IPS-20b (cell line): ENCODE measurements around the gene MYO7B.

Source experiments
- H3K27ac ChIP-seq: one replicate; pipeline ENCODE4 v1.5.1; 2013; ENCODE audit warnings: low read length
- H3K27me3 ChIP-seq: 2 replicates; pipeline ENCODE4 v1.6.1; 2013; ENCODE audit warnings: mild to moderate bottlenecking, low read length, inconsistent platforms; ENCODE audit not compliant: insufficient read depth
- H3K36me3 ChIP-seq: 2 replicates; pipeline ENCODE4 v1.6.1; 2013; ENCODE audit warnings: low read depth, mild to moderate bottlenecking, inconsistent platforms, low read length, moderate library complexity; ENCODE audit not compliant: insufficient read depth
- H3K4me1 ChIP-seq: 2 replicates; pipeline ENCODE4 v1.6.1; 2013; ENCODE audit warnings: mild to moderate bottlenecking, control low read depth, inconsistent platforms, low read length, moderate library complexity; ENCODE audit not compliant: insufficient read depth
- H3K4me3 ChIP-seq: 2 replicates; pipeline ENCODE4 v1.5.1; 2013; ENCODE audit warnings: mild to moderate bottlenecking, low read length, inconsistent platforms
- H3K9ac ChIP-seq: 2 replicates; pipeline ENCODE4 v1.6.1; 2013; ENCODE audit warnings: low read depth, mild to moderate bottlenecking, inconsistent platforms, low read length, moderate library complexity
- H3K9me3 ChIP-seq: 2 replicates; pipeline ENCODE4 v1.6.1; 2013; ENCODE audit warnings: mild to moderate bottlenecking, low read depth, low read length, inconsistent platforms; ENCODE audit not compliant: insufficient read depth

MYO7B gene

GRCh38 chr2:127621981-127622431 is 86.5 kb downstream of the MYO7B start:
- Histone ChIP-seq H3K27ac (no peak overlapping the region), H3K4me1 (no peaks in the 10 kb centered on the region)

GRCh38 chr2:127622561-127623387 is 87.3 kb downstream of the MYO7B start:
- no peaks in the 10 kb centered on the region for H3K4me1 ChIP-seq
- no peak overlapping the region for H3K27ac ChIP-seq
- H3K36me3 ChIP-seq, result no peaks in the 10 kb centered on the region
- no peak overlapping the region for H3K4me3 ChIP-seq
- H3K9ac ChIP-seq, result no peak overlapping the region
- no peaks in the 10 kb centered on the region for H3K27me3 ChIP-seq
- H3K9me3 ChIP-seq, result no peaks in the 10 kb centered on the region

More at GRCh38 chr2:127621981-127622431, 86.5 kb downstream of the MYO7B start:
- Histone ChIP-seq H3K36me3 (no peaks in the 10 kb centered on the region), H3K9ac (no peak overlapping the region), H3K9me3 (no peaks in the 10 kb centered on the region), H3K27me3 (no peaks in the 10 kb centered on the region), H3K4me3 (no peak overlapping the region)

DNA sequence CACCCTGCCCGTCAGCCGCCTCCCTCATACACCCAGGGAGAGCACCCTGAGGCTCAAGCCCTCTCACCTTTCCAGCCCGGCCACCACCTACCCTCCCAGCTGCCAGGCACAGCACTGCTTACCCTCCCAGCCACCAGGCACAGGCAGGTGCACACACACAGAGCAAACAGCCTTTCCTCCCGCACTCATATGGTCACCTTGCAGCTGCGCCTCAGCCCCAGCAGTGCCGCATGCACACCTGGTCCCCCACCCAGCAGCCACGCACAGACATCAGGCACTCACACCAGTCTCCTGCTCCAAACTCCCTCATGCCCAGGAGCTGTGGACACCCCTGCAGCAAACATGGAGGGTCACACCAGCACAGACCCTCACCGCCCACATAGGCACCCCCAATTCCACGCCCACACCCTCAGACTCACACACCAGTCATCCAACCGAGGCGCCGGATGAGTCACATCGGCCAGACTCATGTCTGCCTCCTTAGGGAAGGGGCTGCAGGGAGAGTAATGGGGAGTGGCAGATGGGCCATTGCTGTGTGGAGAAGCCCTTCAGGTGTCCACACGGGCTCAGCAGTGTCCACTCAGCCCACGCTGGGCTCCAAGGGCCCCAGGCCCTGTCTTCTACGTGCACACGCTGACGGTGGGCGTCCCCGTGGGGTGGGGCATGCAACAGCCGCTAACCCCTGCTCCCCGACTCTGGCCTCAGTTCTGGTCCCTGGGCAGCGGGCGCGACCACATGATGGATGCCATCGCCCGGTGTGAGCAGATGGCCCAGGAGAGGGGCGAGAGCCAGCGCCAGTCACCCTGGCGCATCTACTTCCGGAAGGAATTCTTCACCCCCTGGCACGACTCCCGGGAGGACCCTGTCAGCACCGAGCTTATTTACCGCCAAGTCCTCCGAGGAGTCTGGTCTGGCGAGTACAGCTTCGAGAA is 88.2 kb downstream of the MYO7B start:
- no peaks in the 10 kb centered on the region for H3K36me3 ChIP-seq
- H3K27ac ChIP-seq, result no peak overlapping the region
- H3K27me3 ChIP-seq, result no peaks in the 10 kb centered on the region
- no peak overlapping the region for H3K4me3 ChIP-seq
- no peak overlapping the region for H3K9ac ChIP-seq
- H3K9me3 ChIP-seq, result no peaks in the 10 kb centered on the region
- H3K4me1 ChIP-seq, result no peaks in the 10 kb centered on the region

GRCh38 chr2:127624320-127624755 is 88.9 kb downstream of the MYO7B start:
- H3K4me1 ChIP-seq, result no peaks in the 10 kb centered on the region
- no peaks in the 10 kb centered on the region for H3K36me3 ChIP-seq
- no peak overlapping the region for H3K4me3 ChIP-seq
- no peaks in the 10 kb centered on the region for H3K27me3 ChIP-seq
- no peak overlapping the region for H3K27ac ChIP-seq
- no peaks in the 10 kb centered on the region for H3K9me3 ChIP-seq
- no peak overlapping the region for H3K9ac ChIP-seq

- Histone ChIP-seq H3K27me3 (no peaks in the 10 kb centered on the region), H3K9me3 (no peaks in the 10 kb centered on the region), H3K9ac (no peak overlapping the region), H3K4me3 (no peak overlapping the region), H3K4me1 (no peaks in the 10 kb centered on the region), H3K27ac (no peak overlapping the region), H3K36me3 (no peaks in the 10 kb centered on the region)
These were observed 89.5 kb downstream of the MYO7B start for GRCh38 chr2:127624756-127625571.

DNA sequence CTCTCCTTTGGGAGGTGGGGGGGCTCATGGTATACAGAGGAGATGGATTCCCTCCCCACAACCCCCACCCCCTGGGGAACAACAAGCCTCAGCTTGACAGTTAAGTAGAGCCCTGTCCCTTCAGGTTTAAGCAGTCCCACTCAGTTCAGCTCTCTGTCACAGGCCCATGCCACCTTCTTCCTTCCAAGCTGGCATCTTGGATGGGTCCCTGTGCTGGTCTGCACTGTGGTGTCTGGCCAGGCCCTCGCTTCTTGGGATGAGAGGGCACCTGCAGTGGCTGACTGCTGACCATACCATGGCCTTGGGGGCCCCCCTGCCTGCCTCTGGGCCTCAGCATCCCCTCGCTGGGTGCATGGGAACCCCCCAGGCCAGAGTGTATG is 90.1 kb downstream of the MYO7B start:
- Histone ChIP-seq H3K4me1 (no peaks in the 10 kb centered on the region), H3K27me3 (no peaks in the 10 kb centered on the region), H3K27ac (no peak overlapping the region), H3K36me3 (no peaks in the 10 kb centered on the region), H3K9ac (no peak overlapping the region), H3K4me3 (no peak overlapping the region), H3K9me3 (no peaks in the 10 kb centered on the region)

GRCh38 chr2:127626175-127626574 is 90.7 kb downstream of the MYO7B start:
- no peak overlapping the region for H3K9ac ChIP-seq
- no peaks in the 10 kb centered on the region for H3K4me1 ChIP-seq

GRCh38 chr2:127626917-127627739 is 91.6 kb downstream of the MYO7B start:
- Histone ChIP-seq H3K9ac (no peak overlapping the region), H3K9me3 (no peaks in the 10 kb centered on the region), H3K27me3 (no peaks in the 10 kb centered on the region), H3K27ac (no peak overlapping the region), H3K36me3 (no peaks in the 10 kb centered on the region), H3K4me1 (no peaks in the 10 kb centered on the region), H3K4me3 (no peak overlapping the region)

More at GRCh38 chr2:127626175-127626574, 90.7 kb downstream of the MYO7B start:
- no peaks in the 10 kb centered on the region for H3K36me3 ChIP-seq
- H3K27me3 ChIP-seq, result no peaks in the 10 kb centered on the region
- H3K4me3 ChIP-seq, result no peak overlapping the region
- no peak overlapping the region for H3K27ac ChIP-seq
- no peaks in the 10 kb centered on the region for H3K9me3 ChIP-seq

DNA sequence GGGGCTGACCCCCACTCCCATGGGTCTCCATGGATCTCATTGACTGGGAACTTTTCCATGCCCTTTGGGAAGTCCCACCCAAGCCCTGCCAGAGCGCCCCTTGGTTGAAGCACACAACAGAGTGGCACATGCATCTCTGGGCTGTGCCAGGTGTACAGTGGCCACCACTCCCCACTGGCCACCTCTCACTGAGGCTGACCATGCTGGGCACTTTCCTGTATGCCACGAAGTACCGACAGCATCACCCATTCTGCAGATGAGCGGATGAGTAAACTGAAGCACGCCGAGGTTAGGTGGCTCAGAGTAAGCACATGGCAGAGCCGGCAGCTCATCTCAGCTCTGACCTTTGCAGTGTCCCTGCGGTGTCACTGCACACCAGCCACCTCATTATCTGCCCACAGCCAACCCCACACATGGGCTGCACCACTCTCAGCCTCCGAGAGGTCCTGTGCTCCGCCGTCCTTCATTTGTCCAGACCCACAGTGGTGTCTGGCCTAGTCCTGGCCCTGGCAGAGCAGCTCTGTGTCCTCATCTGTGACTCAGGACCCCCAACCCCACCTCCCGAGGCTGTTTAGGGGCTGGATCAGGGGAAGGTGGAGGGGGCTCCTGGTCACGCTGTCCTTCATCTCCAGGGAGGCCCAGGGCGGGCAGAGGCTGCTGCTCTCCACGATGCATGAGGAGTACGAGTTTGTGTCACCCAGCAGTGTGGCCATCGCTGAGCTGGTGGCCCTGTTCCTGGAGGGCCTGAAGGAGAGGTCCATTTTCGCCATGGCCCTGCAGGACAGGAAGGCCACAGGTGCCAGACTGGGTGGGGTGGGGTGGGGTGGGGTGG is 92.5 kb downstream of the MYO7B start:
- H3K27ac ChIP-seq, result no peak overlapping the region
- H3K4me1 ChIP-seq, result no peaks in the 10 kb centered on the region
- H3K9me3 ChIP-seq, result no peaks in the 10 kb centered on the region
- H3K36me3 ChIP-seq, result no peaks in the 10 kb centered on the region
- no peak overlapping the region for H3K9ac ChIP-seq
- no peaks in the 10 kb centered on the region for H3K27me3 ChIP-seq
- no peak overlapping the region for H3K4me3 ChIP-seq
